Colon (tissue), 2 donors: Measurements from ENCODE around the gene TNFSF15.

ENCODE experiments used
- FAIRE-seq: peaks from 2 replicates; lab custom pipeline; 2012; peaks lifted over from hg19 to GRCh38; lab: Jason Lieb, UNC
- donor health status: control.
- donor health status: control.

TNFSF15 gene

DNA sequence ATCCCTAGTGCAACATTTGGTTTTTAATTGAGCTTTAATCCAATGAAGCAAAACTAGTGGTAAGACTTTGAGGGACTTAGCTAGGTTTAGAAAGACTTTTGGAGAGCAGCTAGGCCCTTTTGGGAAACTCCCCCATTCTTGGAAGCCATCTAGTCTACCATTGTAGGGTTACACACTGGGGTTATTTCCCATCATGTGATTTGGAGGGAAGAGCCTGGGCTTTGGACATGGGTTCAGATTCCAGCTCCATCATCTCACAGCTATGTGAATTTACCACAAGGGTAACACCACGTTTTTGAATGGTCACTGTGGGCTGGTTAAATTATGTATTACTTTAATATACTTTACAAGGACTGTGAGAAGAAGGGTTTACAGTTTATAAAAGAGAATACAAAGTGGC, 18.3 kb upstream of the TNFSF15 start:
- no peak for FAIRE-seq

DNA sequence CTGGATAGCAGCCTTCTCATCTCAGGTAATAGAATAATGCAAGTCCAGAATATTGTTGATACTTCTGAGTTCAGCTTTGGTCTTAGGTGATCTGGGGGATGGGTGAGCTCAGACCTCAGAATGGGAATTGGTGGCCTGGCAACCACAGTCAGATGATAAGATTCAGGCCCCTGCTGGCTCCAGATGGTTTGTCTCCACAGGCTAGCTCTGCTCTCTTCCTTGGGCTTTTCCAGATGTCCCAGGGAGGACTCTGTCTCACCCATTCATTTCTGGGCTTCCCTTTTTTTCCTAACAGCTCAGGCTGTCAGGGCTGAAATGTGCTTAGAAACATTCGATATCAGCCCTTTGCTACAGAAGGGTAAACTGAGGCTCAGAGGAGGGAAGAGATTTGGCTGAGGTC, 17.6 kb upstream of the TNFSF15 start:
- no peak for FAIRE-seq

DNA sequence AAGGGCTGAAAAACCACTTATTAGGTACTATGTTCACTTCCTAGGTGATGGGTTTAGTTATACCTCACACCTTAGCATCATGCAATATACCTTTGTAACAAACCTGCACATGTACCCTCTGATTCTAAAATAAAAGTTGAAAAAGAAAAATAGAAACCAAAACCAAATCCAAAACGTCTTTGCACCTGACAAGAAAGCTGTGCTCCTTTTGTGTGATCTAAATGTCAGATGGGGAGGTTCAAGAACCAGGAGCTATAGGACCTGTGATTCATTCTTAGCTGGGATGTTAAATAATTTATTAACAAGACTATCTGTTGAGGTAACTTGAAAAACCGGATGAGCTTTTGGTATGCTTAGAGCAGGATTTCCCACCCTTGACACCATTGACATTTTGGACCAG, 16.9 kb upstream of the TNFSF15 start:
- no peak for FAIRE-seq

DNA sequence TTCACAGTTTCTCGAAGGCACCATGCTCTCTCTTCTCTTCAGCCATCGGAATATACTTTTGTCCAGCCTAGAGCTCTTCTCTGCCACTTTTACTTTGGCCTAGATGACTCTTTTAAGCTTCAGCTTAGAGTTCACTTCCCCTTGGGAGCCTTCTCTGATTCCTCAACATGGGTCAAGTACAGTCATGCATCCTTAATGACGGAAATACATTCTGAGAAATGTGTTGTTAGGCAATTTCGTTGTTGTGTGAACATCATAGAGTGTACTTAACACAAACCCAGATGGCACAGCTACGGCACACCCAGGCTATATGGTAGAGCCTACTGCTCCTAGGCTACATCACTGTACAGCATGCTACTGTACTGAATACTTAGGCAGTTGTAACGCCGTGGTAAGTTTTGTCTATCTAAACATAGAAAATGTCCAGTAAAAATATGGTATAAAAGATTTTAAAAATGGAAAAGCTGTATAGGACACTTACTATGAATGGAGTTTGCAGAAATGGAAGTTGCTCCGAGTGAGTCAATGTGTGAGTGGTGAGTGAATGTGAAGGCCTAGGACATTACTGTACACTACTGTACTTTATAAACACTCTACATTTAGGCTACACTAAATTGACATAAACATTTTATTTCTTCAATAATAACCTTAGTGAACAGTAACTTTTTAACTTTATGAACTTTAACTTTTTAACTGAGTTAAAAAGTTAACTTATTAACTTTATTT, 15.1 kb upstream of the TNFSF15 start:
- no peak for FAIRE-seq

DNA sequence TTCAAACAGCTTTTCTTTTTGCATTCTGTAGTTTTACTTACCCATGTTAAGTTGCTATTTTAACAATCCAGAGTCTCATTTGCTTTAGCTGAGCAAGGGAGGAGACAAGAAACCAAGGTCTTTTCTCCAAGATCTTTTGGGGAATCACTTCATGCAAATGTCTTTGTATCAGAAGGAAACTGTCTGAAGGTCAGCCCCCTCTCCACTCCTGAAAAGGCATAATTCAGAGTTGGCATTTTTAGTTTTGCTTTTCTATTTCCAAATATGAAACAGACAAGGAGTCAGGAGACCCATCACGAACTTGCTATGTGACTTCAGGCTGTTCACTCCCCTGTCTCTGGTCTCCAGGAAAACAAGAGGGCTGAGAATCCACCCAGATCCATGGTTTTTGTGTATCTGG, 12.3 kb upstream of the TNFSF15 start:
- FAIRE-seq, result no peak

DNA sequence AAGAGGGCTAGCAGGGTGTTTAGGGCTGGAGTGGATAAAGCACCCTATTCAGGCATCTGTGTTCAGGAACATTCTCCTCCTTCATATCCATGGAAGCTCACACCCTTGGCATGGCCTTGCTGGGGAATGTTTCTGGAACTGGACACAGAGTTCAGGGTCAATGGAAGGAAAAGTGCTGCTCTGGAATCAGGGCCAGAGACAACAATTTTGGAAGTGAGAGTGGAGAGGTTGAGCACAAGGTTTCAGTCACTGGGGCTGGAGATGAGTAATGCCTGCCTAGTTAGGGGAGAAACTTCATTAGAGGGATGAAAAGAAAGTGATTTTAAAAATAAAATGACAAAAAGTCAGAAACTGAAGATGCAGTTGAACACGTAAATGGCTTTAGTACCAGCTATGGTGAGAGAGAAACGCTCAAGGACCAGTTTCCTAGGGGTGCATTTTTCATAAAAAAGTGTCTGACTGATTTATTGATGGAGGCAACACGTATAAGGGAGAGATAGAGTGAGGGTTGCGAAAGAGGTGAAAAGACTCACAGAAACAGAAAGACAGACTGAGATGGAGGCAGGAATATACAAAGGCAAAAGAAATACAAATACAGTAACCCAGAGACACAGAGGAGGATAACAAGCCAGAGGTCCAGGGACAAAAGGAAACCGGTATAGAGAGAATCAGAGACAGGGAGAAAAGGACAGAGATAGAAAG, 8.0 kb upstream of the TNFSF15 start:
- no peak for FAIRE-seq

DNA sequence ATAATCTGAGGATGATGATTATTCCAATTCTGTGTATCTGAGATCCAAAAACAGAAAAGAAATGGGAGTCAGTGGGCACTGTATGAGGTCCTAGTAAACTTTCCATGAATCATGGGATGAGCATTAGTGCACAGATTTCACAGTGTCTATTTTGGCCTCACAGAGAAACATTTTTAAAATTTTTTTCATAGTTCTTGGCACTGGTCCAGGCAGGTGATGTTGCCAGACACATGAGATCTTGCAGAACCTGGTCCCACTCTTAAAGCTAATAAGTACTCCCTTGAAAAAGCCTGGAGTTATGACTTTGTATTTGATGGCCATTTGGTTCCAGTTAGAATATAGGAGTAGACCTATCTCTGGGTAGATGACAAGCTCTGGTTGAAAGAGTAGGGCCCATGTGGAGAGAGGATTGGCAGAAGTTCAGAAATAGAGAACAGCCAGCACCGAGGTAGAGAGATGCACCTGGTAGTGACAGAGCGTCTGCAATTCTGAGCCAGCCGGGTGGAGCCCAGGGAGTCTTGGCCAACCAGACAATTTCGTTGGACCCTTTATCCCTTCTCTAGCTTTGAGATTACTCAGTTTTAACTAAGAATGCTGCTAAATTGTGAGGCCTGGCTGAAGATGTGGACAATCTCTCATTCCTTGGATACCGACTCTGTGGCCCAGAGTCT, 6.3 kb upstream of the TNFSF15 start:
- no peak for FAIRE-seq

DNA sequence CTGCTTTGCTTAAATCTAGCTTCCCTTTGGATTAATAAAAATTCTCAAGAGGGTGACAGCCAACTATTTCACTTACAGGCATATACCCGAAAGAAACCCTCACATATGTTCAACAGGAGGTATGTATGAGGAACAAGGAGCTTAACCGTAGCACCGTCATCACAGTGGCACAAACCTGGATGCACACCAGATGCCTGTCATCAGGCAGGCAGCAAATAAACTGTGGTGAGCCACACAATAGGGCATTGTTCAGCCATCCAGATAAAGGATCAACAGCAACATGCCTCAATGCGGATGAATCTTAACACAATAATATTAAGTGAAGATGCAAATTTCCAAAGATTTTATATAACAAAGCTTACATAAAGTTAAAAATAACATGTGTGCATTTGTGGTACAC, 5.5 kb upstream of the TNFSF15 start:
- no peak for FAIRE-seq

DNA sequence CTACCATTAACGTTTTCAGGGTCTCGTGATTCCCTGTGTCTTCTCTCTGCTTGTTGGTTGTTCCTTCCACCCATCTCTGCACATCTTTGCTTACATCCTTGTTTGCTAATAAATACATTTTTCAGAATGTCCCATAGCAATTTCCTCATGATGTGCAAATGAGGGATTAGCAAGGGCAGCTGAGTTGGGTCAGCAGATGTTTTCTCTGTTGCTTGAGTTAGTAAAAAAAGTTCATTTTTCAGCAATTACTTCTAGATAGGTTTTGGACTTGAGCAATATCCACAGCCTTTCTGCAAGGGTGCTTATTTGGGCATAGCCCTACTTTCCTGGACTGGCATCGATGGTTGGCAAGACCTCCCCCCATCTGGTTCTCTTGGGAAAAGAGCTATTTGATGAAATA, 4.8 kb upstream of the TNFSF15 start:
- no peak for FAIRE-seq

DNA sequence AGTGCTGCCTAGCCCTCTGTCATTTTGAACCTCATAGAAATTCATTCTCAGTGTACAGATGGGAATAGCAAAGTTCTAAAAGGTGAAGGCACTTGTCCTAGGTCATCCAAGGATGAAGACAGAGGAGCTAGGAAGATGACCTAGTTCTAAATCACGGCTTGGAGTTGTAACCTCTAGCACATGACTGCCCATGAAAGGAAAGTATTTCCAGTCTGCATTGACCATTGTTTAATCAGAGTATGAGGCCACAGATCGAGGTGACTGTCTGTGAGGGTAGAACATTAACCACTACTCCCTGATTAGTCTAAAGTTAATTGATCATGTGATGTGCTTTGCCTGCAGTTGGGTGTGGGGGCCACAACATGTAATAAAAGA, 674 bp upstream of the TNFSF15 start:
- FAIRE-seq, result no peak

DNA sequence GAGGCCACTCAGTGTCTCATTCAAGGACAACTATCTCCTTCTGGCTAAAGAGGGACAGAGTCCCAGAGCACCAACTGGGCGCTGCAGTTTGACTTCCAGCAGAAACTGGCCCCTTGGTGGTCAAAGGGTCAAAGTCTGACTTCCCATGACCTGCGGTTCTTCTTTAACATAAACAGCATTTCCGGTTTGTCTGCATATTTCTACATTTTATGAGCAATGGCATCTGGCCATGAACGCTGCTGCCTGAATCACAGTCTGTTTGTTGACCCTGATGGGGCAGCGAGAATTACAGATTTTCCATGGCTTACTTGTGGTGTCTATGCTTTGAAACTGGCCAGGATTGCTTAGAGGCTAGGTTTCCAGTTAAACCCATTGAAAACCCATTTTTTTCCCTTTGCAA, 1.3 kb downstream of the TNFSF15 start:
- FAIRE-seq, result no peak

DNA sequence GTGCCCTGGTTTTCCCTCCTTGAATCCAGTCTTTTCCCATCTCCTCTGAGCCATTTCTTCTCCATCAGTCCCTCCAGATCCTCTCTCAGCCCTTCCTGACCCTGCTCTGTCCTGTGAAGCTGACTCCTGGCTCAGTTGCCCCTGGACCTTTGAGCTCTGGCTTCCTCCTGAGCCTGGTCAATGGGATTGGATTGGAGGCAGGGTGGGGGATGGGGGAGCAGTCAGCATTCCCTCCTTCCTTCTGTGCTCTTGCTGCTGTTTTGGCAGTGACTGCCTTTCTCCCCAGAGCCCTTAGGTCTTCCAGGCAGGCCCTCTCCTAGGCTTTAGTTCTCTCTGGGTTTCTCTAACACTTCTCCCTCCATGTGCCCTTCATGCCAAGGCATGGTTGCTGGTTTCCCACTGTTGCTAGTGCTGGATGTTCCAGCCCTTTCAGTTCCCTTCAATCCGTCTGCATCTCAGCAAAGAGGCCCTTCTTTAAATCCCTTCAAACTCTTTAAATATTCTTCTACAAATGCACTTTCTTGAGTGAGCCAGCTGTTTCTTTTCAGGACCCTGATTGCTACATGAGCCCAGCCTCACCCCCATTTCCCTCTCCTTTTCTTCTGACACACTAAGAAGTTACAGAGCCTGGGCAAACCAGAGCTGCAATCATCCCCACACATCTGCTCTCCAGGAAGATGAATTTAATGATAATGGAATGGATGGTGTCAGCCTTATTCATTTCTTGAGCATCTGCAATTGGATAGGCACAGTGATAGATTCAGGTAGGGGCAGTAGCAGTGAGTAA, 2.2 kb downstream of the TNFSF15 start:
- FAIRE-seq, result no peak

DNA sequence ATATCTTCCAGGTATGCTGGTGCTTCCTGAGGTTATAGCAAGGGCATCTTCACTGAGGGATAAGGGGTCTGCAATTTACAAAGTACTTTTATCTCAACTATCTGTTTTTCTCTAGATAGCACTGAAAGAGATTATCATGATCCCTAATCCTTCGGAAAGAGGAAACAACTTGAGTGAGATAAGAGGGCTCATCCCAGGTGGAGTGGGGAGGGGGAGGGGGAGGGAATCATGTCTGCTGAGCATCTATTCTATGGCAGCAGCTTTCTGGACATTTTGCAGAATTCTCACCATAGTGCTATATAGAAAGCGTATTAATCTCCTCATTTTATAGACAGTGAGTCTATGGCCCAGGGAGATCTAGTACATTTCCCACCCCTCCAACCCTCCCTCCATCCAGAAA, 5.9 kb downstream of the TNFSF15 start:
- no peak for FAIRE-seq

DNA sequence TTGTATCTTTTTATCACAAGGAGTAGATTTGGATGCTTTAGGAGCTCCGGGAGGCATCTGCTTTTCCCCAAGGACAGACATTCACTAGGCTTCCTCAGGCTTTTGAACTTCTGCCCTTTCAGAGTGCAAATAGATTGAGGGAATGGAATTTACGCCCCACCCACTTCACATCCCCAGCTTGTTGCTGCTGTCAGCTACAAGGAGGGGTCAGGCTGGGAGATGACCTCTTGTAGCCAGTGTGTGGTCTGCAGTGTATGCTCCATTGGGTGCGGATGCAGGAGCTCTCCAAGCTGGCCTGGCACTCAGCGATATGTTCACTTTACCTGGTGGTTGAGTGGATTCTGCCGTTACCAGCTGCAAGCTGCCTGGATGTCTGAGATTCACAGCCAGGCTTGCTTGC, 6.4 kb downstream of the TNFSF15 start:
- FAIRE-seq, result no peak

DNA sequence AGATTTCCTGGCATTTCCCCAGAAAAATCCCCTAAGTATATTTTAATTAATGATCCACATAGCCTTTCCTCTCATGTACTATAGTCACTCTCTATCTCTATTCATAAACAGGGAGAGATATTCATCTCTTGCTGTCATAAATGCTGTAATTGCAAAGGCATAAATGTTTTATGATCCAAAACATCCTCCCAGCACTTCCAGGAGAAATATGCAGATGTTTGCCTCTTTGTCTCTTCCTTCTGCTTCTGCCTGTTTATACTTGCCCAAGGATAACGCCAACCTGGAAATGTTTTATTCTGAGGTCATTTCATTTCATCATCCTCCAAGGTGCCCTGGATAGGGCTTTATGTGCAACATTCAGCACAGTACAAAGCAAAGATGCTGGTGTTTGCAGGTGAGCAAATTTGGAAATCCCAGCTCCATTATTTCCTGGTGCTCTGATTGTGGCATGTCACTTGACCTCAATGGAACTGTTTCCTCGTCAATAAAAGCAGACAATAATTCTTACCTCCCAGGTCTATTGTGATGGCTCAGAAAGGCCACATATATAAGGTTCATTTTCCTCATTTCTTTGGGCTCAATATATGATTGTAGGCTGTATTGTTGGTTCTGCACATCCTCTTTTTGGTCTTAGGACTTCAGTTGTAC, 6.9 kb downstream of the TNFSF15 start:
- no peak for FAIRE-seq

DNA sequence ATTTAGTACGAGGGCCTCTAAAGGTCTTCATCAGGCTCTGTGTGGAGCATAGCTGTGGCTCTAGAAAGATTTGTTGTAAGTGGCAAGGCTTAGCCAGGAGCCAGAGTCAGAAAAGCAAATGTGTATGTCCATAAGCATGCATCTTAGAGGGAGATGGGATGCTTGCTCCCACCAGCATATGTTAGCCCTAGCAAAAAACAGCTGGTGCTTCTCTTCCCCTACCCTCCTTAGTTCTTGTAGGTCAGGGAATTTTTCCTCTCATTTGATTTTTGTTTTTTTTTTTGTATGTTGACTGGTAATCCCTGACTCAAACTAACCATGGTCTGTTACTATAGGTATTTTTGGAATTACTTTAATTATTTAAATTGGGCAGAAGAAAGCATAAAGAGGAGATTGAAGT, 7.7 kb downstream of the TNFSF15 start:
- no peak for FAIRE-seq

DNA sequence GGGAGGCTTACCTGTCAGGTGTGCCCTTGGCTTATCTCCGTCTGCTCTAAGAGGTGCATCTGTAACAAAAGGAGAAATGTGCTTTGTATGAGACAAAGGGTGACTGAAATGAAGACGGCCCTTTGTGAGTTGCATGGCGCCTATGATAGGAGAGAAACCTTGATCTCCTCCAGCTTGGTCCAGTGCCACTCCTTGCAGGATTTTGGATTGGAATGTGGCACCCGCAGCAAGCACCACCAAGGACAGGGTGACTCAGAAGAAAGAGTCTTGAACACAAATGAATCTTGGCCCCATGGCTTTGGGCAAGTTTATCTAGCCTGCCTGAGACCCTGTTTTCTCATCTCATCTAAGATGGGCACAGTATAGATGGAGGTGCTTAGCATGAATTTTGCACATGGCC, 13.4 kb downstream of the TNFSF15 start:
- FAIRE-seq, result no peak

DNA sequence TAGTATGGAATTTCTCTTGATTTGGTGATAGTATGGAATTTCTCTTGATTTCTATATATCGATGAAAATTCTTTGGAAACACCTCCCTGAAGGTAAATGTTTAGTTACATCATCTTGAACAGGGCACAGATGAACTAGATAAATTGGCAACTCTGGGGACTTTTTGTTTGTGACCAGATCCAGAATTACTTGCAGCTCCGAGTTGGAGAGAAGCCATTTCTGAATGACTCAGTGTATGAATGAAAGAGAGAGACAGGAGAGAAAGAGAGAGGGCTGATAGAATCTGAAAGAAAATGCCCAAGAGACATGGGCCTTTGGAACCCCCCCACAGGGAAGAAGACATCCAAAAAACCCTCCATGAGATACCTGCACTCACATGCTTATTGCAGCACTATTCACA, 14.1 kb downstream of the TNFSF15 start:
- FAIRE-seq, result no peak

DNA sequence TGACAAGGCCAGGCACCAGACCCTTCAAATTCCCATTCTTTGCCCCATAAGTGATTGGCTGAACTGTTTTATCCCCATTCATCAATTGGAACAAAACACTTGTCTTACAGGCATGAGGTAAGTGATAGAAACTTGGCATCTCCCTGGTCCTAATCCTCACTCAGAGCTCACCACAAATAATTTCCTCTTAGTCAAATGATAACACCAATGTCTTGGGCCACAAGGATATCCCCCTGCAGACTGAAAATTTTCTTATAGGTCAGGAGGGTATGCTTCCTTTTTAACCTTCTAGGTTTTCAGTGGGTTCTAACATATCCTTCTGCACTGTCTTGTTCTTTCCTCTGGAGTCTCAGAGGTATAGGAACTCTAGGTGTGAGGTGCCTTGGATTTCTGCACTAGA, 14.5 kb downstream of the TNFSF15 start:
- no peak for FAIRE-seq

DNA sequence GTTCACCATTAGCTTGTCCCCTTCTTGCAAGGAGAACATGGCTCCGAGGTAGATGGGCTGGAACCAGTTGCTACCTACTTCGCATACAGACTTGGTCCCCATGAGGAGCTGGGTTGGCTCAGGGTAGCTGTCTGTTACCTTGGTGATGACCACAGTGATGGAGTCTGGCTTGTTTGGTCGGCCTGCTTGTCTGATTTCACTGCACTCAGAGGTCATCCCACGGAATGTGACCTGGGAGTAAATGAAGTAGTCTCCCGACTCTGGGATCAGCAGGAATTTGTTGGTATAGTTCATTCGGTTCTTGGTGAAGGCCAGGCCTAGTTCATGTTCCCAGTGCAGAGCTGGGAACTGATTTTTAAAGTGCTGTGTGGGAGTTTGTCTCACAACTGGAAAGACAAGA, 15.3 kb downstream of the TNFSF15 start:
- no peak for FAIRE-seq

DNA sequence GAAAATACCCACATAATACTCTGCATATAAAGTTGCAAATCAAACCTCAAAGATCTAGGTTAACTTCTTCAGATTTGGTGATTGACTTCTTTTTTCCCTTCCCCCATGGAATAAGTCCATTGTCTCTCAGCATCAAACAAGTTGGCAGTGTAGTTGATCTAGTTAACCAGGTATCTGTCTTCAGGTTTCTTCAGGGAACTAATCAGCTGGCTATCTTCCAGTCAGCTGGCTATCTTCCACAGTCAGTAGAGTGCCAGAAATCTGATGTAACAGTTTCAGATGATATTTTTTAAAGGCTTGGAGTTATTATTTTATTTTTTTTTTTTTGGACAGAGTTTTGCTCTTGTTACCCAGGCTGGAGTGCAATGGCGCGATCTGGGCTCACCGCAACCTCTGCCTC, 16.8 kb downstream of the TNFSF15 start:
- no peak for FAIRE-seq

DNA sequence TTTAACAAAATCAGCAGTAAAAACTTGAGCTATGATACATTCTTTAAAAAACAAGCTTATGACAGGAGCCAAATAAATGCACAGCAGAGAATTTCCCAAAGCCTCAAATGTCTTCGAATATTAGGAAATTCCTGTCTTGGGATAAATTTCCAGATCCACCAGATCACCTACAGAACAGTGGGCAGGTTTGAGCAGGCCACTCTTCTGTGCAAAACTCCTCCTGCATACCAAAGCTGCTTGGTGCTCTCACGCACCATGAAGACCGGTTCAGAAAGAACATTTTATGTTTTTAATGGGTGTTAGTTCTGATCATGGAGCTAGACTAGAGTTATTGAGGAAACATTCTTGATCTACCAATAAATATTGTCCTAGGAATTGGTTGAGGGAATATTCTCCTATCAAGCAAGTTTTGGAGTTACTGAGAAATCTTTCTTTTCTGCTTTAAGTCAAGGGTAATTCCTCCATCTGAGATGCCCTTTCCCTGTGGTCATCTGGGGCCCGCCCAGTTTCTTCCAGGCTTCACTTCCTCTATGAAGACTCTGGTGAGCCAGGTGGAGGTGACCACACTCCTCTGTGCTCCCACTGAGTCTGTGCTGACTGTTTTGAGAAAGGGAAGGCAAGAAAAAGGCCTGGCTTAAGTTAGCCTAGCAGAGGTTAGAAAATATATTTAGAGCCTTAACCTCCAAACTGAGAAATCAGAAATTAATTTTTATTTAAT, 17.9 kb downstream of the TNFSF15 start:
- FAIRE-seq, result no peak
